HG03342 (cell line): Measurements from ENCODE around the gene ITGB5.

ENCODE experiments used
- ATAC-seq: cut with Tn5 transposase; IDR thresholded peaks from one replicate; pipeline ENCODE4 v1.9.1; 2021; ENCODE audit warnings: mild to moderate bottlenecking, moderate library complexity; ENCODE audit not compliant: unreplicated experiment

Gene ITGB5

GRCh38 chr3:124867511-124867910, 19.7 kb downstream of the ITGB5 start:
- no peak for ATAC-seq

GRCh38 chr3:124862006-124862405, 25.2 kb downstream of the ITGB5 start:
- no peak for ATAC-seq

DNA sequence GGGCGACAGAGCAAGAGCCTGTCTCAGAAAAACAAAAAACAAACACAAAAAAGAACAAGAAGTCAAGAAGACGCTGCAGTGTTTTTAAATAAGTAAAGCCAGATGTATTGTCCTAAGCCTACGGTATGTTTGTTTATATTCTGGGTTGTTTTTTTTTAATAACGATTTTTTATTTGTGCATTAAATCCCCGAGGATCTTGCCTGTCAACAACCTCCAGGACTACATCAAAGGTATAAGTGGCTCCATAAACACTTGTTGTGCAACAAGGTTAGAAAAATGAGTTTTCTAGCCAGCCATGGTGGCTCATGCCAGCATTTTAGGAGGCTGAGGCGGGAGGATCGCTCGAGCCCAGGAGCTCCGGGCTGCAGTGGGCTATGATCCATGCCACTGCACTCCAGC, 26.1 kb downstream of the ITGB5 start:
- no peak for ATAC-seq

- ATAC-seq: no peak
Observed at GRCh38 chr3:124860599-124860998, 26.6 kb downstream of the ITGB5 start.

GRCh38 chr3:124859025-124859424, 28.1 kb downstream of the ITGB5 start:
- no peak for ATAC-seq

- no peak for ATAC-seq
Observed at GRCh38 chr3:124858275-124858674, 28.9 kb downstream of the ITGB5 start.

DNA sequence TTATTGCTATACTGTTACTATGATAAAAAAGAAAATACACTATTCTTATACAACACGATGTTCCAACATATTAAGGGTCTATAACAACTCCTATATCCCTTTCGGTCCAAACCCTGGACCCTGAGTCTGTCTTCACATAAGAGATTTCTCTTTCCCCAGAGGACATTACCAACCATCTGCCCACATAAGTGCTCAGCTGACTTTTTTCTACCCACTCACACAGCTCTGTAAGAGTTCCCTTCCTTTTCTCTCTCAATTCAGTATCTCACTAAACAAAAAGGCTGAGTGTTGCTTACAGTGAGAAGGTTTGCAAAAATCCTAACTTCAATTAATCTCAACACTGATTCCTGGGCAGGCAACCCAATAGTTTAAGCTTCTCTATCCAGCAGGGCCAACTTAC, 30.5 kb downstream of the ITGB5 start:
- ATAC-seq: no peak

GRCh38 chr3:124854009-124854408, 33.2 kb downstream of the ITGB5 start:
- no peak for ATAC-seq

DNA sequence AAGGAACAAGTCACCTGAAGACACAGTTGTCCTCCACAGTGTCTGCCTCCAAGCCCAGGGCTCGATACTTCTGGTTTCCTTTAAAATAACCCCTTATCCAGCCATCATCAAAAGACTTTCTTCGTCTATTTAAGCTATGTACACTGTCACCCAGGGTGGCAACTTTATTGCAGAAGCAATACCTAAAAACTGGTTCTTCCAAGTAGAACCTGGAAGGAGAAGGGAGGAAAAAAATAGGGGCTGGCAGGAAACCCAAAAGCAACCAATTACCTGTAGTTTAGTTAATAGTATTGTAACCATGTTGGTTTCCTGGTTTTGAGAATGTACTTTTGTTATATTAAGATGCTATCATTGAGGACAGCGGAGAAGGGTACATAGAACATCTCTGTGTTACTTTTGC, 33.7 kb downstream of the ITGB5 start:
- ATAC-seq: no peak

DNA sequence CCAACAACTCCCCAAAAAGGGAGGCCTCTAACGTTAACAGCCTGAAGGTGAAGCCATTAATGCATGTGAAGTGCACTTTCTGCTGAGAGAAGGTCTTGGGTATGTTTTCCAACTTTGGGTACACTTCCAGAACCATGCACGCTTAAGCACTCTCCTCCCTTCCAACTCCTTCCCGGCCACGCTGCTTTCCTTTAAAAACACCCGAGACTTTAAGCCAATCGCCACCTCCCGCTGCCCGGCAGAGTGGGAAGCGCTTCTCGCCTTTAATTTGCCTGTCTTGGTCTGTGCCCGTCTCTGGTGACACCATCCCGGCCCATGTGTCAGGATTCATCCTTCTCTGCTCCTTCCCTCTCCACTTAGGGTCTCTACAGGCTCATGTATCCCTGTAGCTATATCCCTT, 35.3 kb downstream of the ITGB5 start:
- no peak for ATAC-seq

DNA sequence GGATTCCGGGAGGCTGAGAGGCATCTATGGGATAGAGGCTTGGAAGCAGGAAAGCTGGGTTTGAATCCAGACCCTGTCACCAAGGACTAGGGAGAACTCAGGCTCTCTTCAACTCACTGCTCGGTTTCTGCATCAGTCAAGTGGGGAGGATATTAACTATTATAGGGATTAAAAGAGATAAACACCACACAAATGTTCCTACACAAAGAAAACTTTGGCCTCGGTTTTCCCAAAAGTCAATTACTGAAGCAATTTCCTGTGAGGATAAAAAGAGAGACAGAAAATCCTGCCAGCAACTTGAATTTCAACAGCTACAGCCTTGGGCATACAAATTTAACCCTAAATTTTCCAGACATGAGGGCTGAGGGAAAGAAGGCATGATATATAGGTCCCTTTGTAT, 36.0 kb downstream of the ITGB5 start:
- ATAC-seq: no peak

DNA sequence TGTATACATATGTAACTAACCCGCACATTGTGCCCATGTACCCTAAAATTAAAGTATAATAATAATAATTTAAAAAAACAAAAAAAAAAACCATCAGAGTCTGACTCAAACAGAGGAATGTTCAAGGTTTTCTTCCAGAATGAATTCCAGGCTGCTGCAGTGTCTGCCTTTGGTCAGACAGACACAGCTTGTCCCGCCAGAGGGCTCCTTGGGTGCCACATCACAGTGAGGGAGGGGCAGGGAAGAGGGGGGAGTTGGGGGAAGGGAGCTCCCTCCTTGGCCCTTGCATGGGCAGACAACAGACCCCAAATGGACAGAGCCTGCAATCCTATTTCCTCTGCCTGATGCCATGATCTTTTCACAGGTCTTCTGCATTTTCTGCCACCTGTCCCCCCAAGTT, 36.5 kb downstream of the ITGB5 start:
- no peak for ATAC-seq

- ATAC-seq: no peak
Observed at GRCh38 chr3:124850212-124850611, 37.0 kb downstream of the ITGB5 start.

- no peak for ATAC-seq
Observed at GRCh38 chr3:124848300-124848699, 38.9 kb downstream of the ITGB5 start.

DNA sequence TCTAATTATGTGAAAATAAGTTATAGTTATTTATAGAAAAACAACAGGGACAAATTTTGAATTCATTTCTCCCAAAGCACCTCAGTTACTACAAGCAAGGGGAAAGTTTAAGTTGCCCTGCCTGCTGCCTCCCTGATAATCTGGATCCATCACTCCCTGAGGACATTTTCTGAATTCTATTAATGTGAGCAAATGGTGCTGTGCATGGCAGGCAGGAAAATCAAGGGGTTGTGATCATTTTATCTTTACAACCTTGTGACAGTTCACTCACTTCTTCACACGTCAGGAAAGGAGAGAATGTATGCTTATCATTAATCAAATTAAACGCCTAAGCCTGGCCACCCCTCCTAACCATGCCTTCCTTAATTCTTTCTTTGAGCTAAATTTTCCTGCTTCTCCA, 39.3 kb downstream of the ITGB5 start:
- ATAC-seq: no peak

DNA sequence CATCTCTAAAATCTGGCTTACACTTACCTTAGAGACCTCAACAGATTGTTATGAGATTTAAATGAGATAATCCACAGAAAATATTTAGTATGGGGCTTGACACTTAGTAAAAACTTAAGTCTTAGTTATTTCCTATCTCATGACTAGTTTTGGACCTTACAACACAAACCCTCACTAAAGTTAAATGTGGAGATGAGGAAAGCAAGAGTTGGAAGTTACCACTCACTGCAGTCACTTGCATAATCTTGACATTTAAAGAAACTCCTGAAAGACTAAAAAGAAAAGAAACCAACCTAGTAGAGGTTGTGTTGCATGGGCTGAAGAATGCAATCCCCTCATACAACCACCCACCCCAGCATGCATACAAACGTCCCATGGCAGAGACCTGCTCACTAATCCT, 40.1 kb downstream of the ITGB5 start:
- no peak for ATAC-seq

- no peak for ATAC-seq
Observed at GRCh38 chr3:124846189-124846588, 41.0 kb downstream of the ITGB5 start.

- ATAC-seq: no peak
Observed at GRCh38 chr3:124845406-124845805, 41.8 kb downstream of the ITGB5 start.

GRCh38 chr3:124843506-124844177, 43.5 kb downstream of the ITGB5 start:
- no peak for ATAC-seq

- no peak for ATAC-seq
Observed at GRCh38 chr3:124843047-124843446, 44.1 kb downstream of the ITGB5 start.

GRCh38 chr3:124841517-124841916, 45.6 kb downstream of the ITGB5 start:
- no peak for ATAC-seq

- ATAC-seq: no peak
Observed at GRCh38 chr3:124840331-124840730, 46.8 kb downstream of the ITGB5 start.

GRCh38 chr3:124839896-124840295, 47.3 kb downstream of the ITGB5 start:
- ATAC-seq: no peak
